ENCODE results near the gene FOXP4. TPM values are rescaled to one million over a fixed set of nuclear protein-coding genes. Genes with fewer than 3 reads are reported as not detected.

The FOXP4 gene
- total RNA-seq, 1 donor from 2014 or later: 91.0 TPM

- Mint-ChIP-seq H3K4me1 (peaks cover 62% of the 10 kb centered on the region), H3K4me3 (no peak overlapping the region), H3K9me3 (no peaks in the 10 kb centered on the region), H3K27me3 (ENCODE audit: low read depth) (no peaks in the 10 kb centered on the region), H3K36me3 (no peaks in the 10 kb centered on the region), H3K27ac (no peak overlapping the region)
- DNase-seq (ENCODE audit: low spot score in 2 of 2, unreplicated experiment in 2 of 2): no peak
- TF ChIP-seq, protein P1, sequence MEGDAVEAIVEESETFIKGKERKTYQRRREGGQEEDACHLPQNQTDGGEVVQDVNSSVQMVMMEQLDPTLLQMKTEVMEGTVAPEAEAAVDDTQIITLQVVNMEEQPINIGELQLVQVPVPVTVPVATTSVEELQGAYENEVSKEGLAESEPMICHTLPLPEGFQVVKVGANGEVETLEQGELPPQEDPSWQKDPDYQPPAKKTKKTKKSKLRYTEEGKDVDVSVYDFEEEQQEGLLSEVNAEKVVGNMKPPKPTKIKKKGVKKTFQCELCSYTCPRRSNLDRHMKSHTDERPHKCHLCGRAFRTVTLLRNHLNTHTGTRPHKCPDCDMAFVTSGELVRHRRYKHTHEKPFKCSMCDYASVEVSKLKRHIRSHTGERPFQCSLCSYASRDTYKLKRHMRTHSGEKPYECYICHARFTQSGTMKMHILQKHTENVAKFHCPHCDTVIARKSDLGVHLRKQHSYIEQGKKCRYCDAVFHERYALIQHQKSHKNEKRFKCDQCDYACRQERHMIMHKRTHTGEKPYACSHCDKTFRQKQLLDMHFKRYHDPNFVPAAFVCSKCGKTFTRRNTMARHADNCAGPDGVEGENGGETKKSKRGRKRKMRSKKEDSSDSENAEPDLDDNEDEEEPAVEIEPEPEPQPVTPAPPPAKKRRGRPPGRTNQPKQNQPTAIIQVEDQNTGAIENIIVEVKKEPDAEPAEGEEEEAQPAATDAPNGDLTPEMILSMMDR (IDR thresholded peaks at IDR 0.05; ENCODE audit: unreplicated experiment): no peak
These were observed 37.7 kb upstream of the FOXP4 start for GRCh38 chr6:41508479-41508878.

DNA sequence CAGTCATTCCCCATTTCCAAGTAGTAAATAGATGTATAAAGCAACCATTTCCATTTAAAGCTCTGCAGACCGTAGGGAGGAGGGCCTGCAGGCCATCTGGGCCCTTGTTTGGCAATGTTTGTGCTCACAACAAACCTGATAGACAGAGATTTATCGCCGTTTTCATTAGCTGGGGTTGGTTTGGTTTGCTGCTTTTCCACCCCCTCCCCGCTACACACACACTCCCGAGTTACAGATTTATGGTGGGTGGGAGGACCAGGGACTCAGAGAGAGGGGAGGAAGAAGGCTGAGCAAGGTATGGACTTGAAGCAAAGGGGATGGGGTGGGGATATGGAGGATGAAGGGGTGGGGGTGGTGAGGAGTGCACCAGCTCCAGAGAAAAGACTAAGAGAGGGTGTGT, 36.6 kb upstream of the FOXP4 start:
- Mint-ChIP-seq H3K27ac (peak overlapping the region; percentile 75), H3K9me3 (no peaks in the 10 kb centered on the region), H3K36me3 (no peaks in the 10 kb centered on the region), H3K4me3 (no peak overlapping the region), H3K27me3 (ENCODE audit: low read depth) (no peaks in the 10 kb centered on the region), H3K4me1 (peaks cover 58% of the 10 kb centered on the region)
- DNase-seq (ENCODE audit: low spot score in 2 of 2, unreplicated experiment in 2 of 2): no peak
- TF ChIP-seq, protein P1 (IDR thresholded peaks at IDR 0.05; ENCODE audit: unreplicated experiment): no peak

- Mint-ChIP-seq H3K4me3 (no peak overlapping the region), H3K36me3 (no peaks in the 10 kb centered on the region), H3K27ac (no peak overlapping the region), H3K27me3 (ENCODE audit: low read depth) (no peaks in the 10 kb centered on the region), H3K4me1 (peaks cover 43% of the 10 kb centered on the region), H3K9me3 (no peaks in the 10 kb centered on the region)
- DNase-seq (ENCODE audit: low spot score in 2 of 2, unreplicated experiment in 2 of 2): no peak
- TF ChIP-seq, protein P1 (IDR thresholded peaks at IDR 0.05; ENCODE audit: unreplicated experiment): no peak
These were observed 34.6 kb upstream of the FOXP4 start for GRCh38 chr6:41511443-41512060.

- no peaks in the 10 kb centered on the region for H3K9me3 Mint-ChIP-seq
- TF ChIP-seq, protein P1 (IDR thresholded peaks at IDR 0.05; ENCODE audit: unreplicated experiment): no peak
- H3K4me3 Mint-ChIP-seq: no peak overlapping the region
- H3K4me1 Mint-ChIP-seq: peaks cover 40% of the 10 kb centered on the region
- no peak for DNase-seq (ENCODE audit: low spot score in 2 of 2, unreplicated experiment in 2 of 2)
- no peak overlapping the region for H3K27ac Mint-ChIP-seq
- H3K36me3 Mint-ChIP-seq: no peaks in the 10 kb centered on the region
- H3K27me3 Mint-ChIP-seq (ENCODE audit: low read depth): no peaks in the 10 kb centered on the region
These were observed 34.0 kb upstream of the FOXP4 start for GRCh38 chr6:41512146-41512701.

GRCh38 chr6:41515995-41516394, 30.2 kb upstream of the FOXP4 start:
- Mint-ChIP-seq H3K27me3 (ENCODE audit: low read depth) (no peaks in the 10 kb centered on the region), H3K4me1 (peaks cover 52% of the 10 kb centered on the region), H3K9me3 (no peaks in the 10 kb centered on the region), H3K36me3 (no peaks in the 10 kb centered on the region), H3K4me3 (no peak overlapping the region), H3K27ac (no peak overlapping the region)
- TF ChIP-seq, protein P1 (IDR thresholded peaks at IDR 0.05; ENCODE audit: unreplicated experiment): no peak
- no peak for DNase-seq (ENCODE audit: low spot score in 2 of 2, unreplicated experiment in 2 of 2)

All from mesothelial cell of epicardium (in vitro differentiated cells).